Limb (tissue), 2 donors: ENCODE results near the gene GPX4.
A peak's percentile ranks its signal among the peaks of the same experiment; 100 is the strongest.

Experiments used
- DNase-seq, 2 donors: peaks; one replicate each; pipeline ENCODE4 v3.0.0-alpha.2; 2016; ENCODE audit errors: extremely low spot score in 2 of 2

GPX4 gene

GRCh38 chr19:1130771-1131717 lies 27.2 kb downstream of the GPX4 start:
- DNase-seq: no peak

DNA sequence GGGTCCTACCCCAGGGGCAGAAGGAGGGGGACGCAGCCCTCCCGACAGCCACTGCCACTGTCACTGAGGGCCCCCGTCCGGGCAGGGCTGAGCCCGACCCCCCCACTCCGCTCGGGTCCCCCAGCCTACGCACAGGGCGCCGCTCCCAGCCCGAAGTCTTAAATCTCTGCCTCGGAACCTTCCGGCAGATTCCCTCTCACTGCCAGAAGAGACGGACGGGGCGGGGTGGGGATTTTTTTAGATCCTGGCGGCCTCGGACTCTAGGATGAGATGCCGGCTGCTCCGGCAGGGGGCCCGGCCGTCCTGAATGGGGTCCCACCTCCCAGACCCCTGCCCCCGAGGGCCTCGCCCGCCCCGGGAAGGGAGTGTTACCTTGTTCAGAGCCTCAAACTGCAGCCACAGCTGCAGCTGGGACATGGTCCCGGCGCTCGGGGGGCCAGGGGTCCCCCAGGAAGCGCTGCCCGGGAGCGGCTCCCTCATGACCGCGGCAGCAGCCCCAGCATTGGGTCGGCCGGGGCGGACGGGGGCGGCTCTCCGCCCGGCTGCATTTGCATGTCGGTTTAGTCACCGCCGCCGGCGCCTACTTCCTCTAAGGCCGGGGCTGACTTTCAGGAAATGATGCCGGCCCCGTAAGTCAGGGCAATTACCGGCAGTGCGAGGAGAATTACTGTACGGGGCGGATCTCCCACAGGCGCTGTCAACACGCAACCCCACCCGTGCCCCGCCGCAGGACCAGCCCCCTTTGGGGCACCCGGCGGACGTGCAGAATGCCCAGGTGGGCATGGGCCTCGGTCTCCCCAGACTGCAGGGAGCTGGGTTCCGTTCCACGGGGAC lies 28.1 kb downstream of the GPX4 start:
- peak; percentile 50 to 81 for DNase-seq

GRCh38 chr19:1132552-1133383 lies 29.0 kb downstream of the GPX4 start:
- no peak for DNase-seq

GRCh38 chr19:1133471-1133929 lies 29.7 kb downstream of the GPX4 start:
- DNase-seq: no peak

GRCh38 chr19:1134431-1134830 lies 30.6 kb downstream of the GPX4 start:
- DNase-seq: no peak

DNA sequence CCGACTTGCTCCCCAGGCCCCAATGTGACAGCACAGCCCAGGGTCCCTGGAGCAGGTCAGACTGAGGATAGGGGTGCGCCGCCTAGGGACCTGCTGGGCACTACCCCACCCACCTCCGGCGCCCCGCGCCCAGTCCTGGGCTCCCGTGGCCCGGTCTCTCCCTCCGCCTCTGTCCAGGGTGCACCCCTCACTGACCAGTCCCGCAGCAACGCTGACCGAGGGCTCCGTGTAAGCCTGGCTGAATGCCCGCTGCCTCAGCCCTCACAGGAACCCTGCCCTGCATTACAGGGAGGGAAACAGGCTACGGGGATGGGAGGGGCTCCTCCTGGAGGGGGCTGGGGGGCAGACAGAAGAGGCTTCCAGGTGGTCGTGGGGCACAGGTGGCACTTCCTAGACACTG lies 31.7 kb downstream of the GPX4 start:
- no peak for DNase-seq

GRCh38 chr19:1136201-1136600 lies 32.4 kb downstream of the GPX4 start:
- DNase-seq: no peak

- no peak for DNase-seq
Measured at GRCh38 chr19:1136621-1137317, 33.0 kb downstream of the GPX4 start.

- DNase-seq: no peak
Measured at GRCh38 chr19:1138121-1138520, 34.3 kb downstream of the GPX4 start.

GRCh38 chr19:1139126-1139525 lies 35.3 kb downstream of the GPX4 start:
- no peak for DNase-seq

- DNase-seq: no peak
Measured at GRCh38 chr19:1140272-1141027, 36.7 kb downstream of the GPX4 start.

GRCh38 chr19:1141944-1142343 lies 38.1 kb downstream of the GPX4 start:
- no peak for DNase-seq

DNA sequence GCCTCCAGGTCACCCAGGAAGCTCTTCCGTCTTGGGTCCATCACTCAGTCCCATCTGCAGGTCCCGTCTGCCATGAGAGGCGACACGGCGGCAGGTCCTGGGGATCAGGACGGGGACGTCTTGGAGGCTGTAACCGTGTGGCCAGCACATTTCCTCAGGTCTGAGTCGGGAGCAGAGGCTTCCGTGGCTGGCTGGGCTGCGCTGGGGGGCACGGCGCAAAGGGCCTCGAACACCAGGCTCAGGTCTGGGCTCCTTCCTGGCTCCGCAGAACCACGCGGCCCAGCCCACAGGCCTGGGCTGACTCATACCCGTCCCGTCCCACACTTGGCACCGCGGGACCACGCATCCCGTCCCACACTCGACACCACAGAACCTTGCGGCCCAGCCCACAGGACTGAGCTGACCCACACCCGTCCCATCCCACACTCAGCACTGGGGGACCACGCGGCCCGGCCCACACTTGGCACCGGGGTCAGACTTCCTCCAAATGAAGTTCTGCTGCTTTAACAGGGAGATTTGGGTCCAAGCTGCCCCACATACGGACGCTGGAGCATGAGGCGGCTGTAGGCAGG lies 40.1 kb downstream of the GPX4 start:
- no peak for DNase-seq

DNA sequence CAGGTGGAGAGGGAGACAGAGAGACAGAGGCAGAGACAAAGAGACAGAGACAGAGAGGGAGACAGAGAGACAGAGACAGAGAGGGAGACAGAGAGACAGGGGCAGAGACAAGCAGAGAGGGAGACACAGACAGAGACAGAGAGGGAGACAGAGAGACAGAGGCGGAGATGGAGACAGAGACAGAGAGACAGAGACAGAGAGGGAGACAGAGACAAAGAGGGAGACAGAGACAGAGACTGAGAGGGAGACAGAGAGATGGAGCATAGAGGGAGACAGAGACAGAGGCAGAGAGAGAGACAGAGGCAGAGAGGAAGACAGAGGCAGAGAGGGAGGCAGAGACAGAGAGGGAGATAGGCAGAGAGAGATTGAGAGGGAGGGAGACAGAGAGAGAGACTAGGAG lies 40.9 kb downstream of the GPX4 start:
- no peak for DNase-seq

GRCh38 chr19:1145635-1146411 lies 42.0 kb downstream of the GPX4 start:
- no peak for DNase-seq

DNA sequence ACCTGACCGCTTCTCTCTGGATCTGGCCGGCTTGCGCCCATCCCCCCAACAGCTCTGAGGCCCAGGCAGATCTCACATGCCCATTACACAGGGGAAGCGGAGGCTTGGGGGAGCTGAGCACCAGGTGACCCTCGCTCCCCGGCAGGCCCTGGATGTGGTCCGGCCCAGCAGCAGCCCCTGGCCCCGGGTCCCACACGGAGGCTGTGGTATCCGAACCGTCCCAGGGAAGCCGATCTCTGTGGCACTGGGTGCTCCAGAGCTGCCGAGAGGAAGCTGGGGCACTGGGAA lies 42.6 kb downstream of the GPX4 start:
- DNase-seq: no peak

DNA sequence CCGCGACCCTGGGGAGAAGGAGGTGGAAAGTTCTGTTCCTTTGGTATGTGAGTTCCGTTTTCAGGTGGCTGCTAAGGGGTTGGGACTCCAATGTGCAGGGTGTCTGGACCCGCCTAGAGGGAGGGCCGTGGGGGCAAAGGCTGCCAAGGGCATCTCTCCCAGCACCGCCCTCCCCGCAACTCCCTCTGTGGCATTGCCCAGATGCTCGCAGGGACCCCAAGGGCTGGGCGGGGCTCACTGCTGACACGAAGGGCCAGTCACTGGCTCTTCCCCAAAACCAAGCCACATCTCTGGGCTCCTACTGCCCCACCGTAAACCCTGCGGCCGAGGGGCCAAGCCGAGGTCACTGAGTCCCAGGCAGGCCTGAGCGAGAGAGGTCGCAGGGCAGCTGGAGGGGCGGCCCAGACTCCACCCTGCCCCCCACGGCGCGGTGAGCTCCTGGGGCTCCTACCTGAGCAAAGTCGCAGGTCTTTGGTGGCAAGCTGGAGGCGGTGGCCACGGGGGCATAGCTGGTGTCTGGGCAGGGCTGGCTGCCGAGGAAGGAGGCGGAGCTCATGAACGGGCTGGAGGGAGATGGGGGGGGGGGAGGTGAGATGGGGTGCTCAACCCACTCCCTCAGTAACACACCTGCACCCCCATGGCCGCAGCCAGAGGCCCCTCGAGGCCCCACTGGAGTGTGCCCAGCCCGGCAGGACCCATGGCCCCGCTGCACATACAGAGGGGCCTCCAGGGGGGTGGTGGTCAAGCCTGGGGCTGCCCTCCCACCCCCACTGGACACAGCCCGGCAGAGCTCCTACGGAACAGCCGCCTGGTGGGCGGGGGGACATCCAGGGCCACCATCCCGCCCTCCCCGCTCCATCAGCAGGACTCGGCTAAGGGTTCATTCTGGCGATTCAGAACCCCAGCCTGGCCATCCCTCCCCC lies 43.3 kb downstream of the GPX4 start:
- DNase-seq: no peak

DNA sequence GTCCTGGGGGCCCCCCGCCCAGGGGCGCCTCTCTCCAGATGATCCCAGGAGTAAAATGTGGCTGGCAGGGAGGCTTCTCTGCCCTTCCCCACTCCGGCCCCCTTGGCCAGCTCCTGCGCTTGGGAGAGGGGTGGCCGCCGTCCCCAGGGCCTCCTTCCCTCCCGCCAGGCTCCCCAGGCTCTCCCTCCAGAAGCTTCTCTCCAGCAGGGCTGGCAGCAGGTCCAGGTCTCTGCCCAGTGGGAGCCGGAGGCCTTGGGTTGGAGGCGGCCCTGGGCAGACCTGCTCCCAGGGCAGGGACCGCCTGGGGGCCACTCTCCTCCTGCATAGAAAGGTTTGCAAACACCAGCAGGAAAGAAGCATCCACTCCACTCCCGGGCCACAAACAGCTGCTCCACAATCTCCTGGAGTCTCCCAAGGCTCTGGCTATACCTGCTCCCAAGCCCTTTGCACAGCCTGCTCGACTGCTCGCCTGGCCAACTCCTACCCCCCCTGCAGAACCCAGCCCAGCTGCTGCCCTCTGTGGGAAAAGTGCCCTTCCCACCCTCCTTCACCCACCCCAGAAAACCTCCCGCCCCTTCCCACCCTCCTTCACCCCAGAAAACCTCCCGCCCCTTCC lies 44.2 kb downstream of the GPX4 start:
- DNase-seq: no peak
